AG04450 (cell line): ENCODE measurements around the gene MMS19. TPM values are rescaled to one million over a fixed set of nuclear protein-coding genes. Genes with fewer than 3 reads are reported as not detected.

ENCODE experiments used
- CTCF ChIA-PET: fragments of 300-600, 350-600 bp; formaldehyde crosslinking; extraction: SDS; loops from one replicate; lab custom pipeline; 2022; ENCODE audit warnings: antibody characterized with exemption, inconsistent platforms; lab: Charles Lee
- POLR2A ChIA-PET: fragments of 350-600 bp; formaldehyde crosslinking; extraction: SDS; loops from one replicate; lab custom pipeline; 2021; ENCODE audit warnings: antibody characterized with exemption, inconsistent platforms; lab: Yijun Ruan, JAX
- DNase-seq: peaks from one replicate; pipeline ENCODE4 v3.0.0-alpha.2; 2011; ENCODE audit warnings: low read depth, low spot score
- H3K27ac ChIP-seq: one replicate; pipeline ENCODE4 v1.5.1; 2012; ENCODE audit warnings: low read depth, low read length, control low read depth
- H3K27me3 ChIP-seq: one replicate; pipeline ENCODE4 v1.6.0; 2012; ENCODE audit warnings: low read length; ENCODE audit not compliant: control insufficient read depth, insufficient read depth
- H3K4me3 ChIP-seq: 2 replicates; pipeline ENCODE4 v1.5.1; 2011; ENCODE audit warnings: mild to moderate bottlenecking, low read depth, low read length, control low read depth
- H3K9me3 ChIP-seq: 2 replicates; pipeline ENCODE4 v1.5.1; 2012; ENCODE audit warnings: low read length; ENCODE audit not compliant: control insufficient read depth, insufficient read depth
- polyA plus RNA-seq: library from polyadenylated mRNA; depleted of rRNA; stranded (reverse); fragments of >200 nt; gene quantifications from 2 replicates; pipeline ENCODE4 v1.2.3, GENCODE V29; 2011; rRNA removed
- small RNA-seq: library from RNA; depleted of rRNA; stranded (forward); fragments of <200 nt; gene quantifications from one replicate; pipeline ENCODE3, GENCODE V24; 2012; ENCODE audit warnings: low read depth; ENCODE audit not compliant: insufficient read length
- TF ChIP-seq, protein P1 (sequence below): IDR thresholded peaks from 2 replicates; pipeline ENCODE4 v1.5.1; 2011; ENCODE audit warnings: low read depth, low read length, control low read depth, inconsistent platforms

Gene MMS19
- polyA plus RNA-seq, 1 experiment, result 71.5 TPM

DNA sequence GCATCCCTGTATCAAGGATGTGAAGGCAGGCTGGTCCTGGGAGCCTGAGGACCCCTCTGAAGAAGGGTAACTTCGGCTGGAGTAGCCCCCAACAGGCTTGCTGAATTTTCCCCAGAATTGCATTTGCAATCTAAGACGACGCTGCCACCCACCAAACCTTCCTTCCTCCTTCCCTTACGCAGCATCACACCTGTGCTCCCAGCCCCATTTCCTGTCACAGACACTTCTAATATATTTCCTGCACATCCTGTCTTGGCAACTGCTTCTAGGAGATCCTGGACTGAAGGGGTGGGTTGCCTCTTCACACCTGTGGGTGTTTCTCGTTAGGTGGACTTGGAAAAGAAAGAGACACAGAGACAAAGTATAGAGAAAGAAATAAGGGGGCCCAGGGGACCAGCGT lies 81.7 kb downstream of the MMS19 start:
- H3K27ac ChIP-seq, result no peak overlapping the region

DNA sequence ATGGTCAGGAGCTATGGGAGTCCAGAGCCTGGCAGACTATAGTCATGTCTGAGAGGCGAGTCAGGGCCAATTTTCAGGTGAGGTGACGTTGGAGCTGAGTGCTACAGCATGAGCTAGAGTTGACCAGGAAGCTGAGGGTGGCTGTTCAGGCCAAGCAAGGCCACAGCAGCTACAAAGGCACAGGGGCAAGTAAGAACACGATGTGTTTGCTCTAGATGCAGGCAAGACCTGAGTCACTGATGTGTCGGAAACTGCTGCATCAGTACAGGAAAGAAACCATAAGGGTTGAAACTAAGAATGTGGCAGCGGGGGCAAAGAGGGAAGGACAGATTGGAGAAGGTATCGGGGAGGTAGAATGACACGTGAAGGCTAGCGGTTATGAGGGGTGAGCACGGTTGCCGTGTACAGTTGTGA lies 85.3 kb downstream of the MMS19 start:
- no peak for DNase-seq
- Histone ChIP-seq H3K27me3 (no peaks in the 10 kb centered on the region), H3K9me3 (no peaks in the 10 kb centered on the region), H3K27ac (no peak overlapping the region), H3K4me3 (no peak overlapping the region)
- ChIA-PET CTCF (interaction anchor here (1.1 kb wide), 1 partner anchor 9 kb away, joined by 3 read pairs; no protein-coding TSS in a partner anchor), POLR2A (no interaction called here)
- TF ChIP-seq, protein P1, sequence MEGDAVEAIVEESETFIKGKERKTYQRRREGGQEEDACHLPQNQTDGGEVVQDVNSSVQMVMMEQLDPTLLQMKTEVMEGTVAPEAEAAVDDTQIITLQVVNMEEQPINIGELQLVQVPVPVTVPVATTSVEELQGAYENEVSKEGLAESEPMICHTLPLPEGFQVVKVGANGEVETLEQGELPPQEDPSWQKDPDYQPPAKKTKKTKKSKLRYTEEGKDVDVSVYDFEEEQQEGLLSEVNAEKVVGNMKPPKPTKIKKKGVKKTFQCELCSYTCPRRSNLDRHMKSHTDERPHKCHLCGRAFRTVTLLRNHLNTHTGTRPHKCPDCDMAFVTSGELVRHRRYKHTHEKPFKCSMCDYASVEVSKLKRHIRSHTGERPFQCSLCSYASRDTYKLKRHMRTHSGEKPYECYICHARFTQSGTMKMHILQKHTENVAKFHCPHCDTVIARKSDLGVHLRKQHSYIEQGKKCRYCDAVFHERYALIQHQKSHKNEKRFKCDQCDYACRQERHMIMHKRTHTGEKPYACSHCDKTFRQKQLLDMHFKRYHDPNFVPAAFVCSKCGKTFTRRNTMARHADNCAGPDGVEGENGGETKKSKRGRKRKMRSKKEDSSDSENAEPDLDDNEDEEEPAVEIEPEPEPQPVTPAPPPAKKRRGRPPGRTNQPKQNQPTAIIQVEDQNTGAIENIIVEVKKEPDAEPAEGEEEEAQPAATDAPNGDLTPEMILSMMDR, result no peak

More for the DNA sequence above, 81.7 kb downstream of the MMS19 start:
- ChIA-PET CTCF (interaction anchor here (0.7 to 1.0 kb wide), 2 partner anchors 10 to 218 kb away, joined by 3 read pairs; no protein-coding TSS in a partner anchor), POLR2A (no interaction called here)
- no peak for DNase-seq
- Histone ChIP-seq H3K27me3 (no peaks in the 10 kb centered on the region), H3K9me3 (no peaks in the 10 kb centered on the region), H3K4me3 (no peak overlapping the region)
- TF ChIP-seq, protein P1, result no peak

DNA sequence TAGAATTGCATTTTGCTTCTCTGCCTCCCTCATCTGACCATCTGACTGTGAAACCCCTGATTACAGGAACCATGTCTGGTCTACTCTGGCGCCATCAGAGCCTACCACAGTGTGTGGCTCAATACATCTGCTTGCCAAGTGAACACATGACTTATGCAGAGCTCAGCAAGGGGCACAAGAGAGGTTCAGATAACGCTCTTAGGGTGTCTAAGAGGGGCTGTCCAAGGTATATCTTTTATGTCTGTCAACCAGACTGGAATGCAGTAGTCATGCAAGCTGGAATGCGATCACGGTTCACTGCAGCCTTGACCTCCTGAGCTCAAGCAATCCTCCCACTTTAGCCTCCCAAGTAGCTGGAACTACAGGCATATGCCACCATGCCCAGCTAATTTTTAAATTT lies 86.8 kb downstream of the MMS19 start:
- ChIA-PET POLR2A (no interaction called here), CTCF (no interaction called here)
- H3K9me3 ChIP-seq, result no peaks in the 10 kb centered on the region

DNA sequence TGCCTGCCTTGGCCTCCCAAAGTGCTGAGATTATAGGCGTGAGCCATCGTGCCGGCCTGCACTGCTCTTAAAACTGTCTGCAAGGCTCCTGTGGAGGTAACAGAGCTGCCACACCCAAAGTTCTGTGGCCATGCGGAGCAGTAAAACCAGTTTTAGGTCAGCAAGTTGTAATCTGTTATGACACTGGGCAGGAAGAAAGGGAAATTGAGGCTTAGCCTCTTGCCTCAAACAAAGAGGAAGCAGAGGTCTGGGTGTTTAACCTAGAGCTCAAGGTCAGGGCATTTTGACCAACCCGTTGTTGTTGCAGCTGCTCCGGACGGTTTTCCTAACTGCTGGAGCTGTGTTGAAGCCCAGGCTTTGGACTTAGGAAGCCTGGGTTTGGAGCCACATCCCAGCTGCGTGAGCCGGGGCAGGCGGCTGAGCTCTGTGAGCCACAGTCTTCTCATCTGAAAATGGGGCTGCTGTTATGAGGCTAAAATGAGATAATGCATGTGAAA lies 89.7 kb downstream of the MMS19 start:
- H3K27me3 ChIP-seq, result no peaks in the 10 kb centered on the region
- TF ChIP-seq, protein P1, result no peak
- ChIA-PET POLR2A (interaction anchor here (0.6 kb wide), 2 partner anchors 15 to 156 kb away, joined by 4 to 5 read pairs; no protein-coding TSS in a partner anchor), CTCF (interaction anchor here (0.5 to 2.4 kb wide), 7 partner anchors 10 to 559 kb away, joined by 4 to 12 read pairs (median 5); no protein-coding TSS in a partner anchor)
- H3K27ac ChIP-seq, result no peak overlapping the region
- no peaks in the 10 kb centered on the region for H3K9me3 ChIP-seq
- H3K4me3 ChIP-seq, result no peak overlapping the region
- no peak for DNase-seq

More for the DNA sequence above, 86.8 kb downstream of the MMS19 start:
- no peaks in the 10 kb centered on the region for H3K27me3 ChIP-seq
- TF ChIP-seq, protein P1, result no peak
- no peak overlapping the region for H3K4me3 ChIP-seq
- no peak overlapping the region for H3K27ac ChIP-seq
- no peak for DNase-seq

Small RNAs within 50 kb of the gene (small RNA-seq; reads per million reads assigned to genes)
- not detected for gene RF00019

Other genes starting within 250 kb of the MMS19 start
- gene ARHGAP19, start 205.8 kb downstream of the MMS19 start, polyA plus RNA-seq, result 7.8 and 8.6 TPM in 2 replicates
- 1.1 and 1.2 TPM in 2 replicates for gene FRAT1, start 179.2 kb downstream of the MMS19 start, polyA plus RNA-seq
- gene FRAT2, start 163.7 kb downstream of the MMS19 start, polyA plus RNA-seq, result 2.4 and 2.6 TPM in 2 replicates
- gene RRP12, start 97.1 kb downstream of the MMS19 start, polyA plus RNA-seq, result 10.6 and 13.4 TPM in 2 replicates
- 452 and 459 TPM in 2 replicates for gene PGAM1, start 72.2 kb downstream of the MMS19 start, polyA plus RNA-seq
- 47.6 and 50.8 TPM in 2 replicates for gene EXOSC1, start 52.4 kb downstream of the MMS19 start, polyA plus RNA-seq
- 64.5 and 69.6 TPM in 2 replicates for gene ZDHHC16, start 52.2 kb downstream of the MMS19 start, polyA plus RNA-seq
- gene UBTD1, start 502 bp upstream of the MMS19 start, polyA plus RNA-seq, result 15.5 and 20.3 TPM in 2 replicates
- gene ANKRD2, start 74.4 kb upstream of the MMS19 start, polyA plus RNA-seq, result 0.05 and 0.06 TPM in 2 replicates
- 0.41 and 0.53 TPM in 2 replicates for gene HOGA1, start 86.0 kb upstream of the MMS19 start, polyA plus RNA-seq
- not detected in 2 replicates for gene C10orf62, start 91.3 kb upstream of the MMS19 start, polyA plus RNA-seq
- gene MORN4, start 135.1 kb upstream of the MMS19 start, polyA plus RNA-seq, result 14.4 and 16.0 TPM in 2 replicates
- gene PI4K2A, start 142.2 kb upstream of the MMS19 start, polyA plus RNA-seq, result 35.6 and 36.1 TPM in 2 replicates
- gene AVPI1, start 188.8 kb upstream of the MMS19 start, polyA plus RNA-seq, result 26.5 and 36.9 TPM in 2 replicates
- gene MARVELD1, start 215.3 kb upstream of the MMS19 start, polyA plus RNA-seq, result 65.5 and 76.2 TPM in 2 replicates
- 11.1 and 13.5 TPM in 2 replicates for gene ZFYVE27, start 238.7 kb upstream of the MMS19 start, polyA plus RNA-seq